ENCODE data around the gene TSNAX.
A peak's percentile ranks its signal among the peaks of the same experiment; 100 is the strongest.

Gene TSNAX

GRCh38 chr1:231523816-231524215 lies 4.7 kb upstream of the TSNAX start:
- Histone ChIP-seq H3K4me1 (ENCODE audit: control insufficient read depth, insufficient read depth, low read length) (no peaks in the 10 kb centered on the region), H3K27me3 (ENCODE audit: control insufficient read depth, insufficient read depth, low read length) (no peaks in the 10 kb centered on the region), H3K9ac (ENCODE audit: low read length) (no peak overlapping the region), H3K4me3 (ENCODE audit: low read length) (no peak overlapping the region), H3K36me3 (ENCODE audit: control insufficient read depth, insufficient read depth, low read length) (no peaks in the 10 kb centered on the region), H3K27ac (ENCODE audit: low read depth, low read length) (no peak overlapping the region)

- Histone ChIP-seq H3K9ac (ENCODE audit: low read length) (no peak overlapping the region), H3K36me3 (ENCODE audit: control insufficient read depth, insufficient read depth, low read length) (no peaks in the 10 kb centered on the region), H3K4me1 (ENCODE audit: control insufficient read depth, insufficient read depth, low read length) (peaks cover 9% of the 10 kb centered on the region), H3K27ac (ENCODE audit: low read depth, low read length) (no peak overlapping the region), H3K27me3 (ENCODE audit: control insufficient read depth, insufficient read depth, low read length) (no peaks in the 10 kb centered on the region), H3K4me3 (ENCODE audit: low read length) (no peak overlapping the region)
These were observed 1.9 kb upstream of the TSNAX start for GRCh38 chr1:231526536-231526935.

GRCh38 chr1:231527586-231528171 lies 790 bp upstream of the TSNAX start:
- Histone ChIP-seq H3K4me3 (ENCODE audit: low read length) (peak overlapping the region; percentile 88), H3K27ac (ENCODE audit: low read depth, low read length) (peak overlapping the region; percentile 92), H3K9ac (ENCODE audit: low read length) (no peak overlapping the region), H3K27me3 (ENCODE audit: control insufficient read depth, insufficient read depth, low read length) (no peaks in the 10 kb centered on the region), H3K36me3 (ENCODE audit: control insufficient read depth, insufficient read depth, low read length) (no peaks in the 10 kb centered on the region), H3K4me1 (ENCODE audit: control insufficient read depth, insufficient read depth, low read length) (peaks cover 9% of the 10 kb centered on the region)

GRCh38 chr1:231533240-231533639 lies 4.8 kb downstream of the TSNAX start:
- Histone ChIP-seq H3K4me1 (ENCODE audit: control insufficient read depth, insufficient read depth, low read length) (peaks cover 9% of the 10 kb centered on the region), H3K27ac (ENCODE audit: low read depth, low read length) (no peak overlapping the region), H3K4me3 (ENCODE audit: low read length) (no peak overlapping the region), H3K27me3 (ENCODE audit: control insufficient read depth, insufficient read depth, low read length) (no peaks in the 10 kb centered on the region), H3K9ac (ENCODE audit: low read length) (no peak overlapping the region), H3K36me3 (ENCODE audit: control insufficient read depth, insufficient read depth, low read length) (peaks cover 4% of the 10 kb centered on the region)

GRCh38 chr1:231534703-231535159 lies 6.3 kb downstream of the TSNAX start:
- no peak overlapping the region for H3K4me3 ChIP-seq (ENCODE audit: low read length)
- H3K4me1 ChIP-seq (ENCODE audit: control insufficient read depth, insufficient read depth, low read length): peaks cover 3% of the 10 kb centered on the region
- H3K9ac ChIP-seq (ENCODE audit: low read length): no peak overlapping the region
- peaks cover 8% of the 10 kb centered on the region for H3K36me3 ChIP-seq (ENCODE audit: control insufficient read depth, insufficient read depth, low read length)
- H3K27me3 ChIP-seq (ENCODE audit: control insufficient read depth, insufficient read depth, low read length): no peaks in the 10 kb centered on the region
- no peak overlapping the region for H3K27ac ChIP-seq (ENCODE audit: low read depth, low read length)

GRCh38 chr1:231536099-231536498 lies 7.6 kb downstream of the TSNAX start:
- Histone ChIP-seq H3K4me1 (ENCODE audit: control insufficient read depth, insufficient read depth, low read length) (no peaks in the 10 kb centered on the region), H3K4me3 (ENCODE audit: low read length) (no peak overlapping the region), H3K27ac (ENCODE audit: low read depth, low read length) (no peak overlapping the region), H3K27me3 (ENCODE audit: control insufficient read depth, insufficient read depth, low read length) (no peaks in the 10 kb centered on the region), H3K36me3 (ENCODE audit: control insufficient read depth, insufficient read depth, low read length) (peaks cover 8% of the 10 kb centered on the region), H3K9ac (ENCODE audit: low read length) (no peak overlapping the region)

- Histone ChIP-seq H3K4me3 (ENCODE audit: low read length) (no peak overlapping the region), H3K27me3 (ENCODE audit: control insufficient read depth, insufficient read depth, low read length) (no peaks in the 10 kb centered on the region), H3K9ac (ENCODE audit: low read length) (no peak overlapping the region), H3K27ac (ENCODE audit: low read depth, low read length) (no peak overlapping the region), H3K4me1 (ENCODE audit: control insufficient read depth, insufficient read depth, low read length) (no peaks in the 10 kb centered on the region), H3K36me3 (ENCODE audit: control insufficient read depth, insufficient read depth, low read length) (peaks cover 8% of the 10 kb centered on the region)
These were observed 12.4 kb downstream of the TSNAX start for GRCh38 chr1:231540847-231541246.

GRCh38 chr1:231541842-231542241 lies 13.4 kb downstream of the TSNAX start:
- no peak overlapping the region for H3K27ac ChIP-seq (ENCODE audit: low read depth, low read length)
- peaks cover 8% of the 10 kb centered on the region for H3K36me3 ChIP-seq (ENCODE audit: control insufficient read depth, insufficient read depth, low read length)
- no peaks in the 10 kb centered on the region for H3K4me1 ChIP-seq (ENCODE audit: control insufficient read depth, insufficient read depth, low read length)
- no peak overlapping the region for H3K9ac ChIP-seq (ENCODE audit: low read length)
- no peak overlapping the region for H3K4me3 ChIP-seq (ENCODE audit: low read length)
- no peaks in the 10 kb centered on the region for H3K27me3 ChIP-seq (ENCODE audit: control insufficient read depth, insufficient read depth, low read length)

- no peak overlapping the region for H3K27ac ChIP-seq (ENCODE audit: low read depth, low read length)
- no peak overlapping the region for H3K9ac ChIP-seq (ENCODE audit: low read length)
- H3K4me1 ChIP-seq (ENCODE audit: control insufficient read depth, insufficient read depth, low read length): peaks cover 2% of the 10 kb centered on the region
- no peak overlapping the region for H3K4me3 ChIP-seq (ENCODE audit: low read length)
- no peaks in the 10 kb centered on the region for H3K36me3 ChIP-seq (ENCODE audit: control insufficient read depth, insufficient read depth, low read length)
- H3K27me3 ChIP-seq (ENCODE audit: control insufficient read depth, insufficient read depth, low read length): no peaks in the 10 kb centered on the region
These were observed 16.6 kb downstream of the TSNAX start for GRCh38 chr1:231544943-231545592.

GRCh38 chr1:231546693-231547092 lies 18.2 kb downstream of the TSNAX start:
- Histone ChIP-seq H3K36me3 (ENCODE audit: control insufficient read depth, insufficient read depth, low read length) (no peaks in the 10 kb centered on the region), H3K27ac (ENCODE audit: low read depth, low read length) (no peak overlapping the region)

GRCh38 chr1:231549733-231550447 lies 21.4 kb downstream of the TSNAX start:
- Histone ChIP-seq H3K9ac (ENCODE audit: low read length) (no peak overlapping the region), H3K36me3 (ENCODE audit: control insufficient read depth, insufficient read depth, low read length) (no peaks in the 10 kb centered on the region), H3K27me3 (ENCODE audit: control insufficient read depth, insufficient read depth, low read length) (no peaks in the 10 kb centered on the region), H3K4me3 (ENCODE audit: low read length) (no peak overlapping the region), H3K4me1 (ENCODE audit: control insufficient read depth, insufficient read depth, low read length) (peaks cover 2% of the 10 kb centered on the region), H3K27ac (ENCODE audit: low read depth, low read length) (no peak overlapping the region)

More at GRCh38 chr1:231546693-231547092, 18.2 kb downstream of the TSNAX start:
- Histone ChIP-seq H3K27me3 (ENCODE audit: control insufficient read depth, insufficient read depth, low read length) (no peaks in the 10 kb centered on the region), H3K4me3 (ENCODE audit: low read length) (no peak overlapping the region), H3K9ac (ENCODE audit: low read length) (no peak overlapping the region), H3K4me1 (ENCODE audit: control insufficient read depth, insufficient read depth, low read length) (peaks cover 2% of the 10 kb centered on the region)

- Histone ChIP-seq H3K27ac (ENCODE audit: low read depth, low read length) (no peak overlapping the region), H3K36me3 (ENCODE audit: control insufficient read depth, insufficient read depth, low read length) (no peaks in the 10 kb centered on the region), H3K9ac (ENCODE audit: low read length) (no peak overlapping the region), H3K27me3 (ENCODE audit: control insufficient read depth, insufficient read depth, low read length) (no peaks in the 10 kb centered on the region), H3K4me1 (ENCODE audit: control insufficient read depth, insufficient read depth, low read length) (peaks cover 2% of the 10 kb centered on the region), H3K4me3 (ENCODE audit: low read length) (no peak overlapping the region)
These were observed 21.9 kb downstream of the TSNAX start for GRCh38 chr1:231550448-231550781.

All from rectal smooth muscle tissue (tissue), 1 donor.